ENCODE measurements around the gene FOSL1.

Gene FOSL1

GRCh38 chr11:65861533-65862183, 38.5 kb downstream of the FOSL1 start:
- DNase-seq: no peak

DNA sequence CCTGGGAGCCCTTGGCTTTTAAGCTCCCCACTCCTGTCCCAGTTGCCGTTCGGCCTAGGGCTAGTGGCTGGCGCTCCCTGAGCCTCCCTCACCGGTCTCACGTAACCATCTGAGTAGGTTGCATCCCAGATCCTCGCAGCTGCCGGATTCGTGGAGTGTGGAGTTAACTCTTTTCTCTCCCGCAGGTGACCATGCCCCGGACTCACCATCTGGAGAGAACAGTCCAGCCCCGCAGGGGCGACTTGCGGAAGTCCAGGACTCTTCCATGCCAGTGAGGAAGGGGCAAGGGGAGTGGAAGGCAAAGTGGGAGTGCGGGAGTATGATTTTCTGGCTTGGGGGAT, 39.1 kb downstream of the FOSL1 start:
- no peak for DNase-seq

DNA sequence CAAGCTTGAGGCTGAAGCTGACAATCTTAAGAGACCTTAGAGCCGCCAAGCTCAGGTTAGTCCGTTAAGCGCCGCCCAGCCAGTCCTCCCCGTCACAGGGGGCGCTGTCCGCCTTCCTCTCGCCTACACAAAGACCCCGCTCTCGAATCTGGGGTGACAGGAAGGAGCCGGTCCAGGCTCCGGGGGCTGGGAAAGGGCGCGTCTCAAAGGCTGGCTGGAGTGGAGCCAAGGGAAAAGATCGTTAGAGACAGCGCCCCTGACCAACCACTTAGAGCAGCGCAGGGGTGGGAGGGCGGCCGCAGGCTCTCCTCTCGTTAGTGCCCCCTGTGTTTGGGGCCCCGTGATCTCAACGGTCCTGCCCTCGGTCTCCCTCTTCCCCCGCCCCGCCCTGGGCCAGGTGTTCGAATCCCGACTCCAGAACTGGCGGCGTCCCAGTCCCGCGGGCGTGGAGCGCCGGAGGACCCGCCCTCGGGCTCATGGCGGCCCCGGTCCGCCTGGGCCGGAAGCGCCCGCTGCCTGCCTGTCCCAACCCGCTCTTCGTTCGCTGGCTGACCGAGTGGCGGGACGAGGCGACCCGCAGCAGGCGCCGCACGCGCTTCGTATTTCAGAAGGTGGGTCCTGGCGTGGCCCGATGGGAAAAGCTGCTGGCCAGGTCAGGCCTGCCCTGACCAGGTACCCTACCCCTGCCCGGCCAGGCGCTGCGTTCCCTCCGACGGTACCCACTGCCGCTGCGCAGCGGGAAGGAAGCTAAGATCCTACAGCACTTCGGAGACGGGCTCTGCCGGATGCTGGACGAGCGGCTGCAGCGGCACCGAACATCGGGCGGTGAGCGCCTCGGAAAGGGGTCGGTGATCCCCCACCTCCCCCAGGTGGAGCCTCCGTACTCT, 39.7 kb downstream of the FOSL1 start, which contains the start of gene MUS81:
MUS81 (plus strand) TSS at position 156 of the 887 bp plus-strand sequence; CDS start at position 477, 321 bp downstream.
- peak; percentile 95 for DNase-seq

GRCh38 chr11:65859812-65860277, 40.3 kb downstream of the FOSL1 start:
- DNase-seq: no peak

DNA sequence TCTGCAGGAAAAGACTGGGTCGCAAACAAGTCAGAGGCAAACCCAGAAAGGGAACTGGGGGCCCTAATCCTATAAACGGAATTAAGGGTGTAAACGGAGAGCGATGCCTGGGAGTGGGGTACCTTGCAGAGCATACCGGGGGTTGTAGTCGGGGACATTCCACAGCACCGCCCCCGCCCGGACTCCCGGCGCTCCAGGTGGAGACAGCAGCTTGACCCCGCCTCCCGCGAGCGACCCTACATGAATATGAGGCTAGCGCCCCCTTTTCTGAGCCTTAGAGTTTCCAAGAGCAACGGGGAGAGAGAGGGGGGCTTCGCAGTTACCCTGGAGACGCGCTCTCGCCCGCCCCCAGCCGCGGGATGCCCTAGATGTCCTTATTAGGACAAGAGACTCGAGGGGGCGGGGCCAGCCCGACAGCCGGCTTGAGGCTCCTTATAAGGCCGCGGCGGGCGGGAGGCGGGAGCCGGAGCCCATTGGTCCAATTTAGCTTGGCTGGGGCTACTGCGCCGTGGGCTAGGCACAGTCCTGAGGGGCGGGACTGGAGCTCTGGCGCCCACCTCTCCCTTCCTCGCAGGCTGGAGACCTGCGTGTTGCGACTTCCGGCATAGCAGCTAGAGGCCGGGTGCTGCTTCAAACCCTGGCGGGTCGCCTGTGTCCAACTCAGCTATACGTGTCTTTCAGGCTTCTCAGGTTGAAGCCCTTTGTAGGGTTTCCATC, 40.9 kb downstream of the FOSL1 start:
- peak; percentile 96 for DNase-seq

GRCh38 chr11:65858681-65859087, 41.5 kb downstream of the FOSL1 start:
- peak; percentile 32 for DNase-seq

GRCh38 chr11:65857853-65858680, 42.1 kb downstream of the FOSL1 start, which contains the start of gene CFL1:
CFL1 (minus strand) TSS chr11:65858180; CDS start chr11:65858099, 81 bp downstream.
- DNase-seq: peak; percentile 98

DNA sequence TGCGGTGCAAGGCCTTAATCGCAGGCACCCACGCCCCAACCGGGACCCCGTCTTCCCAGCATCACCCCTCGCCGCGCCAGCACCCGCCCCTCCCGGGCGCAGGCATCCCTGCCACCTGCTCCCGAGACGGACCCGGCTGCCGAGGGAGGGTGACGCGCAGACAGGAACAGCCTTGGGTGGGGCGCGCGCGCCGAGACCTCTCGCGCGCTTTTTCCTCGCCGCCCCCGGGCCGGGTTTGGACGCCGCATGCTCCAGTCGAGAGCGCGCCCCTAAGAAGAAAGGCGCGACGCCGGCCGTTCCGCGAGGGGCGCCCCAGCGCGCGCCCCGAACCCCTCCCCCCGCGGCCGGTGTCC, 42.7 kb downstream of the FOSL1 start:
- no peak for DNase-seq

GRCh38 chr11:65856689-65857499, 43.3 kb downstream of the FOSL1 start:
- DNase-seq: peak; percentile 71

DNA sequence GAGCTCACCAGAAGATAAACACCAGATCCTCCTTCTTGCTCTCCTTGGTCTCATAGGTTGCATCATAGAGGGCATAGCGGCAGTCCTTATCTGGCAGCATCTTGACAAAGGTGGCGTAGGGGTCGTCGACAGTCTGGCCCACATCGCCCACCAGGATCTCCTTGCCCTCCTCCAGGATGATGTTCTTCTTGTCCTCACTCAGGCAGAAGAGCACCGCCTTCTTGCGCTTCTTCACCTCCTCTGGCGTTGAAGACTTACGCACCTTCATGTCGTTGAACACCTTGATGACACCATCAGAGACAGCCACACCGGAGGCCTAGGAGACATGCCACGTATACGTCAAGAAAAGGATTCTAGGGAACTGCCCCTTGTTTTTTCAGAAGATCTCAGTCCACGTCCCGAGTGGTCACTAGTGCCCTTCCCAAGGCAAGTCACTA, 44.2 kb downstream of the FOSL1 start:
- DNase-seq: no peak

- no peak for DNase-seq
Measured at GRCh38 chr11:65854852-65855837, 45.0 kb downstream of the FOSL1 start.

DNA sequence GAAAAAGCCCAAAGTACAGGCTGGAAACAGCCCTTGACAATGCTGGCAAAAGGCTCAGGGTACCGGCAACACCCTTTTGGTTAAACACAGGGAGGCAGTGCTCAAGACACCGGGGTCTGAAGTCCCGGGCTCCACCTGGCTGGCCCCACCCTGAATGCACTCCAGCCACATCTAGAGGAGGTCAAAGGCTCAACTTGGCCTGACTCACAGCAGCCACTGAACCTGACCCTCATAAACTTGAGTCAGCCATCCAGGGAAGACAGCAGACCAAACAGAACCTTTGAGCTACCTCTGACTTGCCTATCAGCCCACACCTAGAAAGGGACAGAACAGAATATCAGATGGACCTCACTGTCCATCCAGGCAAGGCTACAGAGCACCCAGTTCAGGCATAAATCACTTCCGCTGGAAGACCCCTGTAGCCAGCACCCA, 46.0 kb downstream of the FOSL1 start:
- no peak for DNase-seq

GRCh38 chr11:65853246-65853979, 46.8 kb downstream of the FOSL1 start:
- DNase-seq: no peak

GRCh38 chr11:65852508-65853245, 47.5 kb downstream of the FOSL1 start:
- no peak for DNase-seq

- no peak for DNase-seq
Measured at GRCh38 chr11:65851811-65852507, 48.2 kb downstream of the FOSL1 start.

DNA sequence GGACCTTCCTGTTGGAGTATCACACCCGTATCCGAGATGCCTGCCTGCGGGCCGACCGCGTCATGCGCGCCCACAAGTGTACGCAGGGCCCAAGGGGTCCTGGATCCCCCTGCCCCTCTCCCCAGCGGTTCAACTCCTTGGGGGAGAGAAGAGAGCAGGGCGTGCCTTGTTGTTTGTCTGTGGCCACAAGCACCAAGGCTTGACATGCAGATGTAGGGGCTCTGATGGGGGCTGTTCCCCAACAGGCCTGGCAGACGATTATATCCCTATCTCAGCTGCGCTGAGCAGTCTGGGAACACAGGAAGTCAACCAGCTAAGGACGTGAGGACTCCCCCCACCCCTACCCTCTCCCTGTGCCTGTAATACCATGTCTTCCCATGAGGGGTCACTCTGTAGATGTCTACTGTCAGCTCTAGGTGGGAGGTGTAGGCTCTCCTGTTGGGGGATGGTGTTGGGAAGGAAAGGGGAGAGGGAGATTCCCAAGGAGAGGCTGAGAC, 49.1 kb downstream of the FOSL1 start:
- no peak for DNase-seq

DNA sequence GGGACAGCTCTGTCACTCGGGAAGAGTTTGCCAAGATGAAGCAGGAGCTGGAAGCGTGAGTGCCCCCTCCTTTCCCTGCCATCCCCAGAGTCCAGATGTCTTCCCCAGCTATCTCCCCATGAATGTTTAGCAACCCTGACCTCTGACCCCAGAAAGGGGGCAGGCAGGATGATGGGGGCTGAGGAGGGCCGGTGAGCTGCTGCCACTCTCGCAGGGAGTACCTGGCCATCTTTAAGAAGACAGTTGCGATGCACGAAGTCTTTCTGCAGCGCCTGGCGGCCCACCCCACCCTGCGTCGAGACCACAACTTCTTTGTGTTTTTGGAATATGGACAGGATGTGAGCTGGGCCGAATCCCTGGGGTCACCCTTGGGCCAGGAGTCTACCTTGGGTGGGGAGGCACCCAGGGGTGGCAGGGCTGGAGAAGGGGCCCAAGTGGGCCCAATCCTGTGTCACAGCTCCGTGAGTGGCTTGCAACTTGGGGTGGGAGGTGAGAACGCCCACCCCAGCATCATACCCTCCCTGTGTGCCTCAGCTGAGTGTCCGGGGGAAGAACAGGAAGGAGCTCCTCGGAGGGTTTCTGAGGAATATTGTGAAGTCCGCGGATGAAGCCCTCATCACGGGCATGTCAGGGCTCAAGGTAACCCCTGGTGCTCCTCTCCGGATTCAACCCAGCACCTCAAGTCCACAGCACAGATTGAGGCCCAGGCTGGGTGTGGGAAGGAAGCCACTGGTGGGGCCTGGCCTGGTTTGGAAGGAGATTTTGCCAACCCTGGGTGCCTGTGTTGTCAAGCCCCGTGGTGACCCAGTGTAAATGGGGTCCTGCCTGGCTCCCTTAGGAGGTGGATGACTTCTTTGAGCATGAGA, 49.7 kb downstream of the FOSL1 start:
- DNase-seq: no peak

Measured in NCI-H774 (cell line).